Measurements from ENCODE around the gene CD300LG.

DNA sequence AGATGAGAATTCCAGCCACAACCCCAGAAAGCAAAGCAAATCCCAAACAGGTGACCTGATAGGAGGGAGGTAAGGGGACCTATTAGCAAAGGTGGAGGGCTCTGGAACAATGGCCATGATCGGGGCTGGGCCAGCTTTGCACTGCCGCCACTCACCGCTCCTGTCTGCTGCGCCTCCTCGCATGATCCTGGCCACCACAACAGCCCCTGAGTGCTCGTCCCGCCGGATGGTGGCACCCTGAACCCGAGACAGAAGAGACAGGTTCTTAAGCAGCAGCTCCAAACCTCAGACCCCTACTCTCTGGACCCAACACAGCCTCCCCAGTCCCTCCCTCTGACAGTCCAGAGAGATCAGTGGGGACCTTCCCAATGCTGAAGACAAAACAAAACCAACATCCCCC, 19.4 kb upstream of the CD300LG start:
- TF ChIP-seq MYC (IDR thresholded peaks at IDR 0.05; ENCODE audit: borderline replicate concordance, low read length), result no peak
- TF ChIP-seq, protein P1, sequence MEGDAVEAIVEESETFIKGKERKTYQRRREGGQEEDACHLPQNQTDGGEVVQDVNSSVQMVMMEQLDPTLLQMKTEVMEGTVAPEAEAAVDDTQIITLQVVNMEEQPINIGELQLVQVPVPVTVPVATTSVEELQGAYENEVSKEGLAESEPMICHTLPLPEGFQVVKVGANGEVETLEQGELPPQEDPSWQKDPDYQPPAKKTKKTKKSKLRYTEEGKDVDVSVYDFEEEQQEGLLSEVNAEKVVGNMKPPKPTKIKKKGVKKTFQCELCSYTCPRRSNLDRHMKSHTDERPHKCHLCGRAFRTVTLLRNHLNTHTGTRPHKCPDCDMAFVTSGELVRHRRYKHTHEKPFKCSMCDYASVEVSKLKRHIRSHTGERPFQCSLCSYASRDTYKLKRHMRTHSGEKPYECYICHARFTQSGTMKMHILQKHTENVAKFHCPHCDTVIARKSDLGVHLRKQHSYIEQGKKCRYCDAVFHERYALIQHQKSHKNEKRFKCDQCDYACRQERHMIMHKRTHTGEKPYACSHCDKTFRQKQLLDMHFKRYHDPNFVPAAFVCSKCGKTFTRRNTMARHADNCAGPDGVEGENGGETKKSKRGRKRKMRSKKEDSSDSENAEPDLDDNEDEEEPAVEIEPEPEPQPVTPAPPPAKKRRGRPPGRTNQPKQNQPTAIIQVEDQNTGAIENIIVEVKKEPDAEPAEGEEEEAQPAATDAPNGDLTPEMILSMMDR (IDR thresholded peaks at IDR 0.05), result no peak
- no peak for TF ChIP-seq JUNB (IDR thresholded peaks at IDR 0.05)
- TF ChIP-seq JUN (IDR thresholded peaks at IDR 0.05), result no peak
- no peak for TF ChIP-seq CEBPB (IDR thresholded peaks at IDR 0.05)
